A549 treated with AZD9567 at 1 μM for 4 hours (cell line): Measurements from ENCODE around the gene DENND4A. TPM values are rescaled to one million over a fixed set of nuclear protein-coding genes. Genes with fewer than 3 reads are reported as not detected.

ENCODE experiments used
- total RNA-seq: library from RNA; stranded (reverse); fragments of 200-300 nt; extraction: Qiagen RNA extraction; gene quantifications from 5 replicates; pipeline ENCODE4 v1.2.3, GENCODE V29; 2022; ENCODE audit not compliant: insufficient read depth

Gene DENND4A
- total RNA-seq, result 6.1 to 7.4 TPM (median 6.5 TPM) in 5 replicates

DNA sequence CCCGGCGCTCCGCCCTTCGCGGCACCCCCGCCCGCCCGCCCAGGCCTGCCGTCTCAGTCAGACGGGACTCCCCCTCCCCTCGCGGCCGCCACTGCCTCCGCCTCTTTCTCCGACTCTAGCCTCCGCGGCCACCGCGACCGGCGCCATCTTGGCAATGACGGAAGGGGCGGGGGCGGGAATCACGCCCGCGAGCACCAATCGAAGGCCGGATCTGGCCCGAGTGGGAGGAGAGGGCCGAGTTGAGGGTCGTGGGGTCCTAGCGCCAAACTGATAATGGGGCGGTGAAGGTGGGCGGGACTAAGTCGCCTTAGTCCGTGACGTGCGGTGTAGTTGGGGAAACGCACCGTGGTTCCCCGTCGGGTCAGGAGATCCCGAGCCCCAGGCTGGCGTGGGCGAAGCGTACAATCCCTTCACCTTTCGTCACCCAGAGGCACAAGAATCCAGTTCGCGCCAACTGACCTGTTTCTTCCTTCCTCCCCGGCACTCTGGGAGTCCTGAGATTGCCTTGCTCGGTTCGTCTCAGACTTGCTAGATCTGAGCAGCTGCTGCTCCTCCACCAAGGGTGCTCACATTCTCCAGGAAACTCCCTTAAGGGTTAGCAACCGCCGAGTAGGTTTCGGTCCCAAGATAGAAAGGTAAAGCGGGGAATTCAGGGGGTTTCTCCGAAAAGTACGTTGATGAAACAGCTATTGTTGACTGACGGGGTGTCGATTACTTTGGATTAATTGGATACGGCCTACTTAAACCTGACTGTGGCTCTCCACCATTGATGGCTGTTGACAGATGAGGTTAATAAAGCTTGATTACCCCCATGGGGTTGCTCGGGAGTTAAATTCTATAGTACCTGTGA lies at the start of gene DENND4A:
Gene DENND4A, minus strand, starts transcription at position 156 of the 850 bp plus-strand sequence. CDS start 35,843 bp downstream, outside the sequence.

DNA sequence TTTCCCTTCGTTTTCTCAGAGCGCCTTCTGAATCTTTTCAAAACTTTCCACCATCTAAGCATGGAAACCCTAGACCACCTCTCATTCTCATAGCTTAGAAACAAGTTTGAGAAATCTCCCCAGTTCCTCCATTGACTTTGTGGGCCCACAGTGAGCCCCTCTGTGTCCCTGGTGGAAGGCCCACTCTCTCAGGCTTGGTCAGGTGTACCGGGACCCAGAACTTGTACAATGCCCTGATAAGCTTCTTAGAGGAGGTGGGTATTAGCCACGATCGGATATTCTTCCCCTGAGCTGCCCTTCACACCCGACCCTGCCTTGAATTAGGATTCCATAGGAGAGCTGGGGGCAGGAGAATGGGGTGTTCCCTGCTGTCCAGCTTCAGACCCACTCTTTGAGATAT lies 170.5 kb downstream of the DENND4A start, which contains the start of gene SLC24A1:
Gene SLC24A1, plus strand, starts transcription at position 301 of the 400 bp plus-strand sequence. CDS start 2,143 bp downstream, outside the sequence.

GRCh38 chr15:65610871-65611718 lies 181.0 kb downstream of the DENND4A start, which contains the start of gene INTS14:
TSS of gene INTS14 (minus strand) at chr15:65611131. CDS start at chr15:65607380, 3,751 bp downstream.

Other genes starting within 250 kb of the DENND4A start
- gene INTS14, start 181.2 kb downstream of the DENND4A start, total RNA-seq, result 38.3 to 59.2 TPM (median 40.1 TPM) in 5 replicates
- gene SLC24A1, start 170.4 kb downstream of the DENND4A start, total RNA-seq, result 1.9 to 3.9 TPM (median 3.0 TPM) in 5 replicates
- gene RAB11A, start 77.2 kb upstream of the DENND4A start, total RNA-seq, result 254 to 316 TPM (median 294 TPM) in 5 replicates